Adipocyte (in vitro differentiated cells): ENCODE measurements around the gene AFF3.

Source experiments
- DNase-seq: peaks from one replicate; pipeline ENCODE4 v3.0.0-alpha.2; 2015; ENCODE audit warnings: low read depth
- H3K27me3 ChIP-seq: replicated peaks from 2 replicates; pipeline ENCODE4 v1.7.0; 2013; ENCODE audit warnings: mild to moderate bottlenecking, low read length, moderate library complexity; ENCODE audit not compliant: control insufficient read depth, insufficient read depth
- H3K36me3 ChIP-seq: 2 replicates; pipeline ENCODE4 v1.7.0; 2013; ENCODE audit warnings: low read length, mild to moderate bottlenecking, moderate library complexity; ENCODE audit not compliant: control insufficient read depth, insufficient read depth, severe bottlenecking
- H3K4me1 ChIP-seq: 2 replicates; pipeline ENCODE4 v1.7.0; 2013; ENCODE audit warnings: mild to moderate bottlenecking, low read length, moderate library complexity; ENCODE audit not compliant: control insufficient read depth, insufficient read depth
- H3K4me3 ChIP-seq: 2 replicates; pipeline ENCODE4 v1.7.0; 2013; ENCODE audit warnings: mild to moderate bottlenecking, low read length, moderate library complexity
- H3K9ac ChIP-seq: 2 replicates; pipeline ENCODE4 v1.7.0; 2013; ENCODE audit warnings: mild to moderate bottlenecking, low read length, moderate library complexity
- H3K9me3 ChIP-seq: 2 replicates; pipeline ENCODE4 v1.7.0; 2013; ENCODE audit warnings: mild to moderate bottlenecking, low read length, moderate library complexity; ENCODE audit not compliant: control insufficient read depth

AFF3 gene

DNA sequence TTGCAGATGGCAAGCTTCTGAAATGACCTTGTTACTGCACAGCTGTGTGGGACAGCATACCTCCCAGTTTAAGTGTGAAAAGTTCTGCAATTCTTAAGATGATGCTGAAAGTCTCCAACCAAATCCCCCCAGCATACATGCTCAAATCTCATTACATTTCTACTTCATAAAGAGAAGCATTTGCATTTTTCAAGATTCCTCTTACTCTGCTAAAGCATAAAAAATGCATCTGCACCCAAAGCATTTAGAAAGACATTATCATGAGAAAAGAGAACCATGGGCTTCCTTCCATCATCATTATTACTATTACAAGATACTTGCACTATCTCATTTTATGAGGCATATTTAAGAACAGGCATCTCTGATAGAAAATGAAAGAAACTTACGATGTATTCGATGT is 415.7 kb downstream of the AFF3 start:
- Histone ChIP-seq H3K36me3 (no peaks in the 10 kb centered on the region), H3K4me3 (no peak overlapping the region), H3K27me3 (no peaks in the 10 kb centered on the region), H3K9ac (no peak overlapping the region), H3K4me1 (peaks cover 7% of the 10 kb centered on the region), H3K9me3 (peaks cover 12% of the 10 kb centered on the region)
- DNase-seq = no peak

DNA sequence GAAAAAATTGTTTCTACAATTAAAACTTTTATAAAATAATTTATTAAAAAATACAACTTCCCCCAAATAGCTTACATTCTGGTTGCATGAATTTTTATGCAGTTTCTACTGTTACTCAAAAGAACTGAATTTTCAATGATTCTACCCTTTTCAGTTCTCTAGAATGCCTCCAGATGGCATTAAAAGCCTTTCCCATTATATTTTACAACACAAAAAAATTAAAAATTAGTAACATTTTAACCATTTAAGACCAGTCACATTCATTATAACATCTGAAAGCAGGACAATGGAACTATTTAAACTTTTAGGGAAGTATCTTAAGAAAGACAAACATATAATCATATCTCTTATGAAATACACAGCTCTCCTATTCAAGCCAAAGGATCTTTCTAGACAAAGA is 416.6 kb downstream of the AFF3 start:
- no peak overlapping the region for H3K4me3 ChIP-seq
- no peaks in the 10 kb centered on the region for H3K36me3 ChIP-seq
- H3K27me3 ChIP-seq = no peaks in the 10 kb centered on the region
- peak; percentile 52 for DNase-seq
- H3K9ac ChIP-seq = no peak overlapping the region
- H3K4me1 ChIP-seq = peaks cover 7% of the 10 kb centered on the region
- peaks cover 15% of the 10 kb centered on the region for H3K9me3 ChIP-seq

DNA sequence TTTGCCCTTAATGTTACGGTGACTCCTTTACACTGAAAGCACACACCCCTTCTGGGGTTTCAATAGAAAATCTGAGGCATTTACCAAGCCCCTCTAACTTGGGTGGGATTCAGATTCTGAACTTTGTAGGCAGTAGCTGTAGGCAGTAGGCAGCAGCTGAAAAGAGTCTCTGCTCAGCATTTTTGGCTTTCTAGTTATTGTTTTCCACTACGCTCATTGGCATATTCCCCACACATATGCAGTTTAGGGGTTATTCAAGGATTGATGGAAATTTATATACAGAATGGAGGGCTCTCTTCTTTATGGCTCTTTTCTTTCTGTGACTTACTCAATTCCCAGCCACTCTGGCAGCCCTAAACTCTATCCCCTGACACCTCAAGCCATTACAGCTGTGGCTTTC is 419.9 kb downstream of the AFF3 start:
- Histone ChIP-seq H3K27me3 (no peaks in the 10 kb centered on the region), H3K36me3 (no peaks in the 10 kb centered on the region), H3K9me3 (peaks cover 15% of the 10 kb centered on the region), H3K4me3 (no peak overlapping the region), H3K9ac (no peak overlapping the region), H3K4me1 (no peaks in the 10 kb centered on the region)
- no peak for DNase-seq

DNA sequence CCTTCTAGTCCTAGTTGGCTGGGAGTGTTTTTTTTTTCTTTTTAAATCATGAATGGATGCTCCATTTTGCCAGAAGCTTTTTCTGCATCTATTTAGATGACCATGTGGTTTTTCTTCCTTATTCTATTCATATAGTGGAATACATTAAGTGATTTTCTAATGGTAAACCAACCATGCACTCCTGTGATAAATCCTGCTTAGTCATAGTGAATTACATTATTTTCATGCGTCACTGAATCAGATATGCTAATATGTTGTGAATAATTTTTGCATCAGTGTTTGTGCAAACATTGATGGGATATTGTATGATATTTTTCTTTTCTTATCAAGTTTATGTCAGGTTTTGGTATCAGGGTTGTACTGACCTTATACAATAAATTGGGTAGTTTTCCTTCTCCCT is 423.3 kb downstream of the AFF3 start:
- H3K4me1 ChIP-seq = no peaks in the 10 kb centered on the region
- H3K9me3 ChIP-seq = peaks cover 15% of the 10 kb centered on the region
- H3K27me3 ChIP-seq = no peaks in the 10 kb centered on the region
- H3K9ac ChIP-seq = no peak overlapping the region
- H3K4me3 ChIP-seq = no peak overlapping the region
- no peak for DNase-seq
- no peaks in the 10 kb centered on the region for H3K36me3 ChIP-seq

DNA sequence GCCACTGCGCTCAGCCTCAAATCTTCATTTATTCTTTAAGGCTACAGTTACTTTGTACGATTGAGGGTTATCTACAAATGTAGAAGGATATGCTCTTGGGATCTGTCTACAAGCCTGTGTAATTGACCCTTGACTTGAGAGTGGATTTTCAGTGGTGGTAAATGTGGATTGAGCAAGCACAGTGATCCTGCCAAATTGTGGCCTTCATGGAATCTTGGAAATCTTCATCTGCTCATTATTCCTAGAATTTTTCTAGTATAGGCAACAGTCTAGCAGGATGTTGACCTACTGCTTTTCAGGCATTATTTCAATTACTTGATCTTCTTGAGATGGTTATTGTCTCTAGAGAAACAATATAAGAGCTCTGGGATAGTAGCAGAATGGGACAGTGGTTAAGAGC is 426.4 kb downstream of the AFF3 start:
- Histone ChIP-seq H3K9me3 (no peaks in the 10 kb centered on the region), H3K36me3 (no peaks in the 10 kb centered on the region), H3K27me3 (no peaks in the 10 kb centered on the region), H3K4me3 (no peak overlapping the region), H3K9ac (no peak overlapping the region), H3K4me1 (peaks cover 10% of the 10 kb centered on the region)
- DNase-seq = no peak

DNA sequence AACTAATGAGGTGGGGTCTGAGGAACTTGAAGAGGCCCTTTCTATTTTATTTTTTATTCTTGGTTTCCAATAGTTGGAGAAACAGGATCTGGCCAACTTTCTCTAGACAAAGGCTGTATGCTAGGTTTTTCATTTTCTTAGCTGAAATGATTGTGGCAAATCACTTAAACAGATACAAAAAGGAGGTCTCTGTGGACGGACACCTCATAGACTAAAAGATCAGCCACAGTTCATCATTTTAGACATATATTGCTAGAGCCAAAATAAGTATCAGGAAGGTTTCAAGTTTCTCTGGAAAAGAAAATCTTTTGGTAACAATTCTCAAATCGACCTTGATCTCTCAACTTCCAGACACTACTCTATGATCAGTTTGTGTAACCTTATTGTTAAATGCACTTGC is 428.0 kb downstream of the AFF3 start:
- no peaks in the 10 kb centered on the region for H3K36me3 ChIP-seq
- no peak overlapping the region for H3K9ac ChIP-seq
- H3K4me3 ChIP-seq = no peak overlapping the region
- no peaks in the 10 kb centered on the region for H3K9me3 ChIP-seq
- no peak for DNase-seq
- no peaks in the 10 kb centered on the region for H3K27me3 ChIP-seq
- H3K4me1 ChIP-seq = peaks cover 16% of the 10 kb centered on the region

DNA sequence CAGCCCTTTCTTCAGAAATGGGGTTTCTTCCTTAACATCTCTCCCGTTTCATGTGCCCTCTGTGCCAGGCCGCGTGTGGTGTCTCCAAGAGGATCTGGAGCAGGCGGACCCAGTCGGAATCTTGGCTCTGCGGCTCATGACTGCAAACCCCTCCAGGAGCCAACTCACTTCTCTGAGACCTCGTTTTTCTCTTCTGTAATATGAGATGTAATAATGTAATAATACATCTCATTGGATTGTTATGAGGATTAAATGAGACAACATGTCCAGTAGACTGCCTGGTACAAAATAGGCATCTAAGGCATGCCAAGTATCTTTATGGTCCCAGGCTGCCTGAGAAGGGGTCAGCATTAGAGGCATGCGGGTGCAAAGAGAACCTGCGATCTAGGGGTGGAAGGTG is 431.2 kb downstream of the AFF3 start:
- Histone ChIP-seq H3K9ac (no peak overlapping the region), H3K4me3 (no peak overlapping the region), H3K9me3 (no peaks in the 10 kb centered on the region), H3K36me3 (no peaks in the 10 kb centered on the region), H3K4me1 (peaks cover 43% of the 10 kb centered on the region), H3K27me3 (no peaks in the 10 kb centered on the region)
- no peak for DNase-seq

DNA sequence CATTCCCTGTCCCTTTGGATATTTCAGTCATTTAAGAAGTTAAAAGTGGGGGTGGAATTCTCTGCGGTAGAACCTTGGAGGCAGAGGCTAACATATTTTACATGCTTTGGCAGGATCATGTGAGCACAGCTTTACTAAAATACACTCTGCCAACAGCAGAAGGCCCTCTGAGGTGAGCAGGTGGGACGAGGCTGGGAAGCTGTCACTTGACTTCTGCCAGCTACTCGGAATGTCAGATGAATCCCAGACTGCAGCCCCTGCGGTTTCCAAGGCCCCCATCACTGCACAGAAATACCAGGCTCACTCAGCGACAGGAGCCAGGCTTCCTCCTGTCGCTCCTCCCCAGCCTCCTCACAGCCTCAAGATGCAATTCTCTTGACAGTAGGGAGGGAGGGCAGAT is 431.7 kb downstream of the AFF3 start:
- H3K9ac ChIP-seq = no peak overlapping the region
- no peak for DNase-seq
- no peaks in the 10 kb centered on the region for H3K9me3 ChIP-seq
- H3K27me3 ChIP-seq = no peaks in the 10 kb centered on the region
- no peak overlapping the region for H3K4me3 ChIP-seq
- no peaks in the 10 kb centered on the region for H3K36me3 ChIP-seq
- H3K4me1 ChIP-seq = peaks cover 43% of the 10 kb centered on the region

DNA sequence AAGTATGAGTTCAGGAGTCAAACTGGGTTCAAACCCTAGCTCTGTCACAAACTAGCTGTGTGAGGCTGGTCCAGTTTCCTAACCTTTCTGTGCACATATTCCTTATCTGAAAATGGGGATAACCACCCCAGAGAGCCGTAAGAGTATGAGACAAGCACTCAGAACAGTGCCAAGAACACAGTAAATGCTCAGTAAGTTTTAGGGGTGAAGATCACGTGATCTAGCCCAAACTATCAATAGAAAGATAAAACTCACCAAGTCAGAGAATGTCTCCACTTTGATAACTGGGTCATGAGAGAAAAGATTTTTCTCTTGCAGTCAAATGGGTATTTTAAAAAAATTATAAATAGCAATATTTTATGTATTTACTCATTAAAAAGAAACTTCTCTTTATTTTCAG is 433.2 kb downstream of the AFF3 start:
- DNase-seq = no peak

DNA sequence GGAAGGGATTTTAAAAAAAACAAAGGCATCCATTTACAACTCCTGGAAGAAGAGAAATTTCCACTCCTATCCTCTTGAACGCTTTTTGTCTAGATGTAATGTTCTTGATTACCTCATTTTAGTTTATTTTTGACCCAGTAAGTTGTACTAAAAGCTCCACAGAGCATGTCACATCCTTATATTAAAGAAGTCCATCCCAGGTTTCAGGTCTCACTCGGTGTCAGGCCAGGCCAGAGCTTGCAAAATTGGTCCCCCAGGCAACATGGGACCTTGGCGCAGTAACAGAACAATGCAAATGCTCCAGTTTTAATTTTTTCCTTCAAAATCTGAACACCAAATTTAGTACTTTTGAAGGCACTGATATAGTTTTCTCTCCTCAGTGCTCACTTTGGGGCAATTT is 434.2 kb downstream of the AFF3 start:
- H3K4me1 ChIP-seq = peaks cover 54% of the 10 kb centered on the region
- H3K36me3 ChIP-seq = no peaks in the 10 kb centered on the region
- no peaks in the 10 kb centered on the region for H3K27me3 ChIP-seq
- H3K9me3 ChIP-seq = no peaks in the 10 kb centered on the region
- no peak for DNase-seq
- no peak overlapping the region for H3K4me3 ChIP-seq
- no peak overlapping the region for H3K9ac ChIP-seq

More for the DNA sequence above, 433.2 kb downstream of the AFF3 start:
- Histone ChIP-seq H3K4me1 (peaks cover 46% of the 10 kb centered on the region), H3K4me3 (no peak overlapping the region), H3K36me3 (no peaks in the 10 kb centered on the region), H3K27me3 (no peaks in the 10 kb centered on the region), H3K9ac (no peak overlapping the region), H3K9me3 (no peaks in the 10 kb centered on the region)

DNA sequence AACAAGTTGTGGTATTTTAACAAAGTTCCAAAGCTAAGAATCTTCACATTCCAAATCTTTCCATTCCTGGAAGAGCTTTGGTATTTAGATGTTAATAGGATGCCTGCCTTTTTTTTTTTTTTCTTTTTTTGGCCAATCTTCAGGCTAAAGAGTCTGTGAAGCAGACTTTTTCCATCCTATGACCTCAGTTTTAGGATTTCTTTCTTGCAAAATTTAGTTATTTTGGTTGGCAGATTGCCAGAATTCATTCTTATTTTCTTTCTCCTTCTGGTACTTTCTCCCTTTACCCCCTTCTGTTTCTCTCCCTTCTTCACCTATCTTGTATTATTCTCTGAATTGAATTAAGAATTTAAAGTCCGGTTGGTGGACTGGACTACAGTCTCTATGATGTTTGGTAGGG is 434.8 kb downstream of the AFF3 start:
- Histone ChIP-seq H3K4me1 (peaks cover 54% of the 10 kb centered on the region), H3K9me3 (no peaks in the 10 kb centered on the region), H3K4me3 (no peak overlapping the region)

DNA sequence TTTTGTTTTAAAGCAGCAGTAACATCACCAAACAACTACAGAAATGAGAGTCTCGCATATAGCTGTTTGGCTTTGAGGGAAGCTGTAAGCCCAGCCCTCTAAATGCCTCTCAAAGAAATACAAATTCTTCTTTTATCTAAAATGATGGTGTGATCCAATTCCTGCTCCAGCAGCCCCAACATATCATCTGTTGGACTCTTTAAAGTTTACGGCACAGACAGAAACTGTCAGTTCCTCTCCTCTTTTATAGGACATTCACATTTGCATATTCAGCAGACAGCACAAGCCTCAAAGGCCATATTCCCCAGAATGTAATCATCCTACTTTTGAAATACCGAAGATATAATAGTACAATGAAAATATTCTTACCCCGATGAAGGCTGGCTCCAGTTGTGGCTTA is 435.7 kb downstream of the AFF3 start:
- no peaks in the 10 kb centered on the region for H3K36me3 ChIP-seq
- no peak for DNase-seq
- H3K27me3 ChIP-seq = no peaks in the 10 kb centered on the region
- H3K9ac ChIP-seq = peak overlapping the region; percentile 32
- H3K4me3 ChIP-seq = peak overlapping the region; percentile 14
- no peaks in the 10 kb centered on the region for H3K9me3 ChIP-seq
- H3K4me1 ChIP-seq = peaks cover 50% of the 10 kb centered on the region

More for the DNA sequence above, 434.8 kb downstream of the AFF3 start:
- Histone ChIP-seq H3K27me3 (no peaks in the 10 kb centered on the region), H3K36me3 (no peaks in the 10 kb centered on the region), H3K9ac (no peak overlapping the region)
- DNase-seq = peak; percentile 88
